ENCODE measurements around the gene LRRC7. TPM values are rescaled to one million over a fixed set of nuclear protein-coding genes. Genes with fewer than 3 reads are reported as not detected.

Gene LRRC7
- total RNA-seq, 1 experiment from 2014 or later: not detected

- no peak overlapping the region for H3K27ac ChIP-seq (ENCODE audit: low read depth, low read length, poor library complexity, severe bottlenecking)
- H3K4me3 ChIP-seq (ENCODE audit: low read depth, low read length, poor library complexity, severe bottlenecking): no peak overlapping the region
- no peaks in the 10 kb centered on the region for H3K36me3 ChIP-seq (ENCODE audit: insufficient read depth, low read length, poor library complexity, severe bottlenecking)
- H3K9me3 ChIP-seq (ENCODE audit: low read depth, low read length, poor library complexity, severe bottlenecking): no peaks in the 10 kb centered on the region
- CTCF ChIA-PET: no interaction called here
- intact Hi-C loops (cut with micrococcal nuclease; ENCODE audit: unreplicated experiment): no loop called here
- no TSS peak for BruUV-seq (replicated peaks)
- POLR2A ChIA-PET (ENCODE audit: low non-redundant PET): no interaction called here
- TF ChIP-seq EZH2 (IDR thresholded peaks at IDR 0.05; ENCODE audit: borderline replicate concordance, low read depth, low read length, poor library complexity, severe bottlenecking) (no peak), CTCF (conservative IDR thresholded peaks at IDR 0.05; ENCODE audit: low read depth, low read length) (no peak)
- H3K27me3 ChIP-seq (replicated peaks; ENCODE audit: insufficient read depth, low read depth, low read length, poor library complexity): no peaks in the 10 kb centered on the region
- DNase-seq (ENCODE audit: low spot score): no peak
- no peaks in the 10 kb centered on the region for H3K4me1 ChIP-seq (ENCODE audit: insufficient read depth, low read length, poor library complexity, severe bottlenecking)
Measured at GRCh38 chr1:69697340-69697739, 129.6 kb downstream of the LRRC7 start.

GRCh38 chr1:69700770-69701169, 133.0 kb downstream of the LRRC7 start:
- peaks cover 3% of the 10 kb centered on the region for H3K27me3 ChIP-seq (replicated peaks; ENCODE audit: insufficient read depth, low read depth, low read length, poor library complexity)
- ChIA-PET POLR2A (ENCODE audit: low non-redundant PET) (no interaction called here), CTCF (no interaction called here)
- TF ChIP-seq CTCF (conservative IDR thresholded peaks at IDR 0.05; ENCODE audit: low read depth, low read length): peak; percentile 44
- TF ChIP-seq EZH2 (IDR thresholded peaks at IDR 0.05; ENCODE audit: borderline replicate concordance, low read depth, low read length, poor library complexity, severe bottlenecking): no peak
- H3K27ac ChIP-seq (ENCODE audit: low read depth, low read length, poor library complexity, severe bottlenecking): no peak overlapping the region
- no peak overlapping the region for H3K4me3 ChIP-seq (ENCODE audit: low read depth, low read length, poor library complexity, severe bottlenecking)
- intact Hi-C loops (cut with micrococcal nuclease; ENCODE audit: unreplicated experiment): loop anchor here (10.0 kb wide), 1 partner anchor 1324 kb away; no protein-coding TSS in a partner anchor
- BruUV-seq (replicated peaks): no TSS peak
- DNase-seq (ENCODE audit: low spot score): peak; percentile 27
- H3K4me1 ChIP-seq (ENCODE audit: insufficient read depth, low read length, poor library complexity, severe bottlenecking): no peaks in the 10 kb centered on the region
- H3K9me3 ChIP-seq (ENCODE audit: low read depth, low read length, poor library complexity, severe bottlenecking): no peaks in the 10 kb centered on the region
- no peaks in the 10 kb centered on the region for H3K36me3 ChIP-seq (ENCODE audit: insufficient read depth, low read length, poor library complexity, severe bottlenecking)

GRCh38 chr1:69702085-69702484, 134.4 kb downstream of the LRRC7 start:
- TF ChIP-seq EZH2 (IDR thresholded peaks at IDR 0.05; ENCODE audit: borderline replicate concordance, low read depth, low read length, poor library complexity, severe bottlenecking): no peak
- TF ChIP-seq CTCF (conservative IDR thresholded peaks at IDR 0.05; ENCODE audit: low read depth, low read length): no peak
- no peak overlapping the region for H3K27ac ChIP-seq (ENCODE audit: low read depth, low read length, poor library complexity, severe bottlenecking)
- no peaks in the 10 kb centered on the region for H3K36me3 ChIP-seq (ENCODE audit: insufficient read depth, low read length, poor library complexity, severe bottlenecking)
- no TSS peak for BruUV-seq (replicated peaks)
- intact Hi-C loops (cut with micrococcal nuclease; ENCODE audit: unreplicated experiment): loop anchor here (10.0 kb wide), 1 partner anchor 1323 kb away; no protein-coding TSS in a partner anchor
- no peak overlapping the region for H3K4me3 ChIP-seq (ENCODE audit: low read depth, low read length, poor library complexity, severe bottlenecking)
- no peak for DNase-seq (ENCODE audit: low spot score)
- no peaks in the 10 kb centered on the region for H3K9me3 ChIP-seq (ENCODE audit: low read depth, low read length, poor library complexity, severe bottlenecking)
- H3K4me1 ChIP-seq (ENCODE audit: insufficient read depth, low read length, poor library complexity, severe bottlenecking): peaks cover 12% of the 10 kb centered on the region
- CTCF ChIA-PET: no interaction called here
- H3K27me3 ChIP-seq (replicated peaks; ENCODE audit: insufficient read depth, low read depth, low read length, poor library complexity): peaks cover 3% of the 10 kb centered on the region
- POLR2A ChIA-PET (ENCODE audit: low non-redundant PET): no interaction called here
